HCT116 (cell line): ENCODE measurements around the gene ITIH5.

Source experiments
- CTCF ChIP-seq, 3 experiments: fragments of 200-600 bp in 1 of 3; sonication (generic) in 1 of 3; IDR thresholded peaks in 2 of 3; conservative IDR thresholded peaks in 1 of 3; 2 replicates each; pipeline ENCODE4 v1.5.1; 2012 to 2017; ENCODE audit warnings: low read depth in 2 of 3, low read length in 2 of 3, antibody characterized with exemption in 1 of 3, borderline replicate concordance in 1 of 3, control low read depth in 1 of 3, mild to moderate bottlenecking in 1 of 3, mixed read lengths in 1 of 3, mixed run types in 1 of 3, moderate library complexity in 1 of 3; ENCODE audit not compliant: insufficient read depth in 1 of 3
- EZH2 ChIP-seq: fragments of 200-600 bp; sonication (generic); IDR thresholded peaks from 2 replicates; pipeline ENCODE4 v1.6.1; 2017; ENCODE audit warnings: antibody characterized with exemption, mixed run types
- EZH2phosphoT487 ChIP-seq: fragments of 200-600 bp; IDR thresholded peaks from 2 replicates; pipeline ENCODE4 v1.6.1; 2018; ENCODE audit warnings: antibody characterized with exemption, borderline replicate concordance
- POLR2A ChIP-seq: IDR thresholded peaks from 2 replicates; pipeline ENCODE4 v1.7.0; 2011; ENCODE audit warnings: borderline replicate concordance; ENCODE audit not compliant: insufficient read depth, insufficient read length; ENCODE audit errors: extremely low read depth
- POLR2AphosphoS5 ChIP-seq: IDR thresholded peaks from 2 replicates; pipeline ENCODE4 v1.6.1; 2011; ENCODE audit warnings: mild to moderate bottlenecking, low read depth, low read length, moderate library complexity
- REST ChIP-seq: IDR thresholded peaks from 2 replicates; pipeline ENCODE4 v1.6.1; 2012; ENCODE audit warnings: low read depth
- YY1 ChIP-seq: IDR thresholded peaks from 2 replicates; pipeline ENCODE4 v1.6.1; 2011; ENCODE audit warnings: low read length, low read depth, moderate library complexity, mild to moderate bottlenecking; ENCODE audit not compliant: insufficient replicate concordance; ENCODE audit errors: extremely low read depth
- ZBTB33 ChIP-seq: IDR thresholded peaks from 2 replicates; pipeline ENCODE4 v1.6.1; 2011; ENCODE audit warnings: mild to moderate bottlenecking, low read length, moderate library complexity; ENCODE audit not compliant: insufficient replicate concordance; ENCODE audit errors: extremely low read depth
- ZNF274 ChIP-seq: fragments of 200-500 bp; sonication (Bioruptor generic); IDR thresholded peaks from 2 replicates; pipeline ENCODE4 v1.6.1; 2014; ENCODE audit warnings: mild to moderate bottlenecking, low read depth, low read length, inconsistent platforms

- TF ChIP-seq CTCF (IDR thresholded peaks at IDR 0.05 in 2 of 3, conservative IDR thresholded peaks at IDR 0.05 in 1 of 3; ENCODE audit: borderline replicate concordance in 1 of 3, insufficient read depth in 1 of 3, low read depth in 2 of 3, low read length in 2 of 3) (no peak), EZH2 (no peak), EZH2phosphoT487 (no peak), POLR2A (no peak), REST (no peak), POLR2AphosphoS5 (no peak), ZBTB33 (no peak), ZNF274 (no peak), YY1 (no peak)
Measured at GRCh38 chr10:7609556-7609955, 57.2 kb downstream of the ITIH5 start.
